Measurements from ENCODE around the gene NRIP2. TPM values are rescaled to one million over a fixed set of nuclear protein-coding genes. Genes with fewer than 3 reads are reported as not detected.
A peak's percentile ranks its signal among the peaks of the same experiment; 100 is the strongest.

Gene NRIP2
- total and polyA plus RNA-seq, 2 experiments from 2014 or later, result 0.46 TPM; not detected in 1

GRCh38 chr12:2853626-2854025 is 18.8 kb upstream of the NRIP2 start:
- Histone ChIP-seq H3K27me3 (replicated peaks; ENCODE audit: insufficient read depth) (no peaks in the 10 kb centered on the region), H3K4me2 (ENCODE audit: unreplicated experiment) (no peak overlapping the region), H3K9me2 (ENCODE audit: insufficient read depth) (no peaks in the 10 kb centered on the region), H3K27ac (no peak overlapping the region), H3K79me2 (ENCODE audit: insufficient read depth) (no peaks in the 10 kb centered on the region), H3K4me3 (no peak overlapping the region), H3K9me3 (ENCODE audit: low read depth) (no peaks in the 10 kb centered on the region), H3K4me1 (ENCODE audit: insufficient read depth) (no peaks in the 10 kb centered on the region), H4K20me1 (ENCODE audit: insufficient read depth) (no peaks in the 10 kb centered on the region), H3K36me3 (ENCODE audit: low read depth) (no peaks in the 10 kb centered on the region), H2AFZ (no peak overlapping the region), H3F3A (ENCODE audit: insufficient read depth) (no peaks in the 10 kb centered on the region), H3K9ac (no peak overlapping the region)
- TF ChIP-seq EZH2phosphoT487 (IDR thresholded peaks at IDR 0.05; ENCODE audit: insufficient read depth, low read depth) (no peak), EZH2 (IDR thresholded peaks at IDR 0.05; ENCODE audit: insufficient read depth, poor library complexity, severe bottlenecking) (no peak)
- in situ Hi-C loops (cut with MboI), result no loop called here
- WGBS, 2 experiments (ENCODE audit: low coverage in 1 of 2, low lambda C conversion rate in 2 of 2, missing lambda C conversion rate in 2 of 2), result 17 to 22% methylated on average over 11 of the region's 11 CpGs
- peak; percentile 92 for DNase-seq

- 92 to 93% methylated on average over 3 of the region's 3 CpGs for WGBS, 2 experiments (ENCODE audit: low coverage in 1 of 2, low lambda C conversion rate in 2 of 2, missing lambda C conversion rate in 2 of 2)
- no peak for TF ChIP-seq EZH2 (IDR thresholded peaks at IDR 0.05; ENCODE audit: insufficient read depth, poor library complexity, severe bottlenecking)
- no peak for TF ChIP-seq EZH2phosphoT487 (IDR thresholded peaks at IDR 0.05; ENCODE audit: insufficient read depth, low read depth)
- DNase-seq, result no peak
- Histone ChIP-seq H3K4me2 (ENCODE audit: unreplicated experiment) (no peak overlapping the region), H3K79me2 (ENCODE audit: insufficient read depth) (no peaks in the 10 kb centered on the region), H2AFZ (no peak overlapping the region), H3K4me3 (no peak overlapping the region), H3K27me3 (replicated peaks; ENCODE audit: insufficient read depth) (no peaks in the 10 kb centered on the region), H3K4me1 (ENCODE audit: insufficient read depth) (no peaks in the 10 kb centered on the region), H4K20me1 (ENCODE audit: insufficient read depth) (no peaks in the 10 kb centered on the region), H3K27ac (no peak overlapping the region), H3K9me2 (ENCODE audit: insufficient read depth) (no peaks in the 10 kb centered on the region), H3K9ac (no peak overlapping the region), H3K36me3 (ENCODE audit: low read depth) (no peaks in the 10 kb centered on the region), H3K9me3 (ENCODE audit: low read depth) (no peaks in the 10 kb centered on the region), H3F3A (ENCODE audit: insufficient read depth) (no peaks in the 10 kb centered on the region)
- in situ Hi-C loops (cut with MboI), result no loop called here
Observed at GRCh38 chr12:2851931-2852330, 17.1 kb upstream of the NRIP2 start.

GRCh38 chr12:2845280-2845679 is 10.4 kb upstream of the NRIP2 start:
- DNase-seq, result peak; percentile 32
- H3K4me1 ChIP-seq (ENCODE audit: insufficient read depth), result no peaks in the 10 kb centered on the region
- peak overlapping the region; percentile 51; the same call in 1 of the 2 replicates for H2AFZ ChIP-seq
- H3K79me2 ChIP-seq (ENCODE audit: insufficient read depth), result no peaks in the 10 kb centered on the region
- TF ChIP-seq EZH2phosphoT487 (IDR thresholded peaks at IDR 0.05; ENCODE audit: insufficient read depth, low read depth) (no peak), EZH2 (IDR thresholded peaks at IDR 0.05; ENCODE audit: insufficient read depth, poor library complexity, severe bottlenecking) (no peak)
- in situ Hi-C loops (cut with MboI), result no loop called here
- H3K9ac ChIP-seq, result no peak overlapping the region
- no peak overlapping the region for H3K4me3 ChIP-seq
- no peaks in the 10 kb centered on the region for H3K27me3 ChIP-seq (replicated peaks; ENCODE audit: insufficient read depth)
- no peaks in the 10 kb centered on the region for H3K36me3 ChIP-seq (ENCODE audit: low read depth)
- H4K20me1 ChIP-seq (ENCODE audit: insufficient read depth), result no peaks in the 10 kb centered on the region
- no peaks in the 10 kb centered on the region for H3K9me2 ChIP-seq (ENCODE audit: insufficient read depth)
- no peaks in the 10 kb centered on the region for H3K9me3 ChIP-seq (ENCODE audit: low read depth)
- H3K27ac ChIP-seq, result no peak overlapping the region
- 24 to 33% methylated on average over 6 of the region's 6 CpGs for WGBS, 2 experiments (ENCODE audit: low coverage in 1 of 2, low lambda C conversion rate in 2 of 2, missing lambda C conversion rate in 2 of 2)
- H3K4me2 ChIP-seq (ENCODE audit: unreplicated experiment), result no peak overlapping the region
- H3F3A ChIP-seq (ENCODE audit: insufficient read depth), result no peaks in the 10 kb centered on the region

- H3F3A ChIP-seq (ENCODE audit: insufficient read depth), result no peaks in the 10 kb centered on the region
- in situ Hi-C loops (cut with MboI), result no loop called here
- no peak overlapping the region for H3K4me2 ChIP-seq (ENCODE audit: unreplicated experiment)
- H3K9ac ChIP-seq, result no peak overlapping the region
- no peaks in the 10 kb centered on the region for H4K20me1 ChIP-seq (ENCODE audit: insufficient read depth)
- H3K9me3 ChIP-seq (ENCODE audit: low read depth), result no peaks in the 10 kb centered on the region
- TF ChIP-seq EZH2 (IDR thresholded peaks at IDR 0.05; ENCODE audit: insufficient read depth, poor library complexity, severe bottlenecking) (no peak), EZH2phosphoT487 (IDR thresholded peaks at IDR 0.05; ENCODE audit: insufficient read depth, low read depth) (no peak)
- H2AFZ ChIP-seq, result peak overlapping the region; percentile 51; the same call in 1 of the 2 replicates
- 85% methylated on average over 9 of the region's 9 CpGs for WGBS, 2 experiments (ENCODE audit: low coverage in 1 of 2, low lambda C conversion rate in 2 of 2, missing lambda C conversion rate in 2 of 2)
- no peaks in the 10 kb centered on the region for H3K27me3 ChIP-seq (replicated peaks; ENCODE audit: insufficient read depth)
- no peaks in the 10 kb centered on the region for H3K4me1 ChIP-seq (ENCODE audit: insufficient read depth)
- no peak overlapping the region for H3K27ac ChIP-seq
- H3K36me3 ChIP-seq (ENCODE audit: low read depth), result no peaks in the 10 kb centered on the region
- no peak overlapping the region for H3K4me3 ChIP-seq
- H3K79me2 ChIP-seq (ENCODE audit: insufficient read depth), result no peaks in the 10 kb centered on the region
- H3K9me2 ChIP-seq (ENCODE audit: insufficient read depth), result no peaks in the 10 kb centered on the region
- no peak for DNase-seq
Observed at GRCh38 chr12:2844786-2845185, 10.0 kb upstream of the NRIP2 start.

GRCh38 chr12:2842948-2843347 is 8.1 kb upstream of the NRIP2 start:
- no peaks in the 10 kb centered on the region for H4K20me1 ChIP-seq (ENCODE audit: insufficient read depth)
- H3F3A ChIP-seq (ENCODE audit: insufficient read depth), result no peaks in the 10 kb centered on the region
- WGBS, 2 experiments (ENCODE audit: low coverage in 1 of 2, low lambda C conversion rate in 2 of 2, missing lambda C conversion rate in 2 of 2), result 83 to 86% methylated on average over 5 of the region's 5 CpGs
- H3K9me3 ChIP-seq (ENCODE audit: low read depth), result no peaks in the 10 kb centered on the region
- no peak overlapping the region for H3K4me2 ChIP-seq (ENCODE audit: unreplicated experiment)
- no peak for DNase-seq
- H3K9me2 ChIP-seq (ENCODE audit: insufficient read depth), result no peaks in the 10 kb centered on the region
- no peak overlapping the region for H3K9ac ChIP-seq
- no peaks in the 10 kb centered on the region for H3K36me3 ChIP-seq (ENCODE audit: low read depth)
- no peak overlapping the region for H2AFZ ChIP-seq
- no peaks in the 10 kb centered on the region for H3K79me2 ChIP-seq (ENCODE audit: insufficient read depth)
- in situ Hi-C loops (cut with MboI), result no loop called here
- no peaks in the 10 kb centered on the region for H3K27me3 ChIP-seq (replicated peaks; ENCODE audit: insufficient read depth)
- TF ChIP-seq EZH2phosphoT487 (IDR thresholded peaks at IDR 0.05; ENCODE audit: insufficient read depth, low read depth), result no peak
- H3K4me1 ChIP-seq (ENCODE audit: insufficient read depth), result no peaks in the 10 kb centered on the region
- no peak overlapping the region for H3K27ac ChIP-seq
- no peak overlapping the region for H3K4me3 ChIP-seq

All from GM23248 (cell line).